Epidermal melanocyte (primary cell): ENCODE data around the gene IFI35.
"Not testable (repeated sequence)": the region's sequence is repeated elsewhere in the genome, so short reads cannot be mapped to it uniquely, and the experiment has no call there.

Experiments
- DNase-seq: peaks from one replicate; pipeline ENCODE4 v3.0.0; 2011; ENCODE audit warnings: low spot score; ENCODE audit not compliant: insufficient read length

Gene IFI35

GRCh38 chr17:42997984-42998938 is 8.3 kb upstream of the IFI35 start, which contains the start of gene RPL27:
TSS of gene RPL27 (plus strand) at chr17:42998419. CDS start at chr17:42998751, 332 bp downstream.
- peak; percentile 69 for DNase-seq

- no peak for DNase-seq
These were observed 7.5 kb upstream of the IFI35 start for GRCh38 chr17:42999003-42999525.

GRCh38 chr17:43000894-43001293 is 5.7 kb upstream of the IFI35 start:
- DNase-seq, result not testable (repeated sequence)

- no peak for DNase-seq
These were observed 2.9 kb upstream of the IFI35 start for GRCh38 chr17:43003542-43004172.

- no peak for DNase-seq
These were observed 4.2 kb downstream of the IFI35 start for GRCh38 chr17:43010667-43011308.

GRCh38 chr17:43011728-43012472 is 5.3 kb downstream of the IFI35 start:
- no peak for DNase-seq

GRCh38 chr17:43013296-43013695 is 6.7 kb downstream of the IFI35 start:
- no peak for DNase-seq

- no peak for DNase-seq
These were observed 7.5 kb downstream of the IFI35 start for GRCh38 chr17:43014020-43014648.

- DNase-seq, result no peak
These were observed 8.3 kb downstream of the IFI35 start for GRCh38 chr17:43014649-43015542.

GRCh38 chr17:43015579-43015978 is 9.0 kb downstream of the IFI35 start:
- DNase-seq, result no peak

GRCh38 chr17:43016216-43016615 is 9.6 kb downstream of the IFI35 start:
- no peak for DNase-seq

GRCh38 chr17:43018008-43018853 is 11.6 kb downstream of the IFI35 start:
- DNase-seq, result no peak

- no peak for DNase-seq
These were observed 12.3 kb downstream of the IFI35 start for GRCh38 chr17:43018932-43019331.

- DNase-seq, result no peak
These were observed 12.8 kb downstream of the IFI35 start for GRCh38 chr17:43019418-43019817.

GRCh38 chr17:43020030-43020621 is 13.5 kb downstream of the IFI35 start:
- no peak for DNase-seq

GRCh38 chr17:43020789-43021740 is 14.5 kb downstream of the IFI35 start:
- DNase-seq, result peak; percentile 75
